A549 (cell line): ENCODE data around the gene KREMEN1.

Source experiments
- HOXA7 ChIP-seq: fragments of 250-450 bp; sonication (Bioruptor Pico); IDR thresholded peaks from 2 replicates; pipeline ENCODE4 v1.5.0; 2020; ENCODE audit warnings: mild to moderate bottlenecking, moderate library complexity
- POLR2A ChIP-seq: IDR thresholded peaks from 2 replicates; pipeline ENCODE4 v1.6.1; 2012; ENCODE audit warnings: mild to moderate bottlenecking, low read length
- RAD21 ChIP-seq, 2 experiments: fragments of >200 bp in 1 of 2; sonication (Bioruptor Twin) in 1 of 2; formaldehyde crosslinking in 1 of 2; IDR thresholded peaks in 1 of 2; conservative IDR thresholded peaks in 1 of 2; 2 replicates in 1 of 2; 3 replicates in 1 of 2; pipeline ENCODE4 v1.6.1; 2012 to 2018; ENCODE audit warnings: inconsistent platforms in 1 of 2
- SMC3 ChIP-seq: fragments of >200 bp; sonication (Bioruptor Twin); formaldehyde crosslinking; IDR thresholded peaks from 3 replicates; pipeline ENCODE4 v1.6.1; 2018; ENCODE audit warnings: inconsistent platforms
- TF ChIP-seq, protein P1 (sequence below): fragments of >200 bp; sonication (Bioruptor Twin); formaldehyde crosslinking; IDR thresholded peaks from 3 replicates; pipeline ENCODE4 v1.5.1; 2016
- TF ChIP-seq, protein P2 (sequence below): IDR thresholded peaks from 2 replicates; pipeline ENCODE4 v1.6.1; 2012

DNA sequence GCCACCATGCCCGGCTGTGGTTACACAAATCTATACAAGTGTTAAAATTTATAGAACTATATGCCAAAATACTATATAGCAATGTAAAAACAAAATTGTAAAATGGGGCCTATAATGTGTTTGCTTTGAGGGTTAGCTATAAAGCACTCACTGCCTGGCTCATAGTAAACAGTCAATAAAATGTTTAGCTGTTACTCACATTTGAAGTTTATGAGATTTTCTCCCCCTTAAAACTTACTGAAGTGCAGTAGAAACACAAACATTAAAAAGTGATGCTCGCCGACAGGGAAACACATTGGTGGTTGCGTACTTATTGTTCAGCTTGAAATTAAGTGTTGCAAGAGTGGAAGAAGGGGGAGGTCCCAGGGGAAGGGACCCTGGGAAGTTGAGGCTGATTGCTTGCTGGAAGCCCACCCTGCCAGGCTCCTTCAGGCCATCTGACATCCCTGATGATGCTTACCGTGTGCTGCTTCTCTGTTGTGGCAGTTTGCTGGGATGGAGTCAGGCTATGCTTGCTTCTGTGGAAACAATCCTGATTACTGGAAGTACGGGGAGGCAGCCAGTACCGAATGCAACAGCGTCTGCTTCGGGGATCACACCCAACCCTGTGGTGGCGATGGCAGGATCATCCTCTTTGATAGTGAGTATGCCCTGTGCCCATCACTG is 52.1 kb downstream of the KREMEN1 start:
- TF ChIP-seq, protein P1, sequence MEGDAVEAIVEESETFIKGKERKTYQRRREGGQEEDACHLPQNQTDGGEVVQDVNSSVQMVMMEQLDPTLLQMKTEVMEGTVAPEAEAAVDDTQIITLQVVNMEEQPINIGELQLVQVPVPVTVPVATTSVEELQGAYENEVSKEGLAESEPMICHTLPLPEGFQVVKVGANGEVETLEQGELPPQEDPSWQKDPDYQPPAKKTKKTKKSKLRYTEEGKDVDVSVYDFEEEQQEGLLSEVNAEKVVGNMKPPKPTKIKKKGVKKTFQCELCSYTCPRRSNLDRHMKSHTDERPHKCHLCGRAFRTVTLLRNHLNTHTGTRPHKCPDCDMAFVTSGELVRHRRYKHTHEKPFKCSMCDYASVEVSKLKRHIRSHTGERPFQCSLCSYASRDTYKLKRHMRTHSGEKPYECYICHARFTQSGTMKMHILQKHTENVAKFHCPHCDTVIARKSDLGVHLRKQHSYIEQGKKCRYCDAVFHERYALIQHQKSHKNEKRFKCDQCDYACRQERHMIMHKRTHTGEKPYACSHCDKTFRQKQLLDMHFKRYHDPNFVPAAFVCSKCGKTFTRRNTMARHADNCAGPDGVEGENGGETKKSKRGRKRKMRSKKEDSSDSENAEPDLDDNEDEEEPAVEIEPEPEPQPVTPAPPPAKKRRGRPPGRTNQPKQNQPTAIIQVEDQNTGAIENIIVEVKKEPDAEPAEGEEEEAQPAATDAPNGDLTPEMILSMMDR = no peak
- TF ChIP-seq POLR2A (no peak), RAD21 (conservative IDR thresholded peaks at IDR 0.05 in 1 of 2, IDR thresholded peaks at IDR 0.05 in 1 of 2) (no peak), SMC3 (no peak), HOXA7 (CRISPR knock-in tag) (no peak)
- TF ChIP-seq, protein P2, sequence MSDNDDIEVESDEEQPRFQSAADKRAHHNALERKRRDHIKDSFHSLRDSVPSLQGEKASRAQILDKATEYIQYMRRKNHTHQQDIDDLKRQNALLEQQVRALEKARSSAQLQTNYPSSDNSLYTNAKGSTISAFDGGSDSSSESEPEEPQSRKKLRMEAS = no peak
